ENCODE data around the gene ADARB2. TPM values are rescaled to one million over a fixed set of nuclear protein-coding genes. Genes with fewer than 3 reads are reported as not detected.
"Not testable (repeated sequence)": the region's sequence is repeated elsewhere in the genome, so short reads cannot be mapped to it uniquely, and the experiment has no call there.

ADARB2 gene
- total RNA-seq, 2 experiments from 2014 or later, result 0.63 to 0.99 TPM

DNA sequence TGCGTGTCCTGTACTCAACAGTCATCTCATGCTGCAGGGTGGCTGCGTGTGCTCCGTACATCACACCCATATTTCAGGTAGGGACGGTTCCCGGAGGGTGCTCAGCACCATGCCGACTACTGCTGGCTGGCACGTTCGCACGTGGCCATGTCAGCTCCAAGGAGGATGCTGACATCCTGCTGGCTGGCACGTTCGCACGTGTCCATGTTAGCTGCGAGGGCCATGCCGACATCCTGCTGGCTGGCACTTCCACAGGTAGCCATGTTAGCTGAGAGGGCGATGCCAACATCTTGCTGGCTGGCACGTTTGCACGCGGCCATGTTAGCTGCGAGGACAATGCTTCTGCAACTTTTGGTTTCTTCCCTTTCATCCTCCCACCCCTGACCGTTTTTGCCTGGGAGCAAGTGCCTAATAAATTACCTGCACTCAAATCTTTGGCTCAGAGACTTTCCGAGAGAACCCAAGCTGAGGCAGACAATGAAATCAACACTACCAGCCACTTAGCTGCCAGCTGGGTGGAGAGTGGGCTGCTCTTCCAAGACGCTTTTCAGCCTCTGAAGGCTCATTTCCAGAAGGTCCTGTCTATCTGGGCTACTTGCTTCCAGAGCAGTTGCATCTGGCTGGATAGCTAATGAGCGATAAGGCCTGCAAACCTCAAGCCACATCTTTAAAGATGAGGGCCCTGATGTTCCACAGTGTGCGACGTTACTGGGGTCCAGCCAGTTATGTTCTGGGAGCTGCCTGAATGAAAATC, 576.6 kb downstream of the ADARB2 start:
- H3K27ac Mint-ChIP-seq, result no peak overlapping the region
- H3K9me3 Mint-ChIP-seq (ENCODE audit: insufficient read depth), result no peaks in the 10 kb centered on the region
- H3K4me1 Mint-ChIP-seq (ENCODE audit: low read depth), result no peaks in the 10 kb centered on the region
- POLR2A ChIA-PET, result no interaction called here
- H3K36me3 Mint-ChIP-seq (ENCODE audit: low read depth), result no peaks in the 10 kb centered on the region
- CTCF ChIA-PET, result no interaction called here
- no peak for DNase-seq
- no peak overlapping the region for H3K4me3 Mint-ChIP-seq
- H3K27me3 Mint-ChIP-seq (ENCODE audit: low read depth), result peaks cover 8% of the 10 kb centered on the region
- no peak for ATAC-seq

DNA sequence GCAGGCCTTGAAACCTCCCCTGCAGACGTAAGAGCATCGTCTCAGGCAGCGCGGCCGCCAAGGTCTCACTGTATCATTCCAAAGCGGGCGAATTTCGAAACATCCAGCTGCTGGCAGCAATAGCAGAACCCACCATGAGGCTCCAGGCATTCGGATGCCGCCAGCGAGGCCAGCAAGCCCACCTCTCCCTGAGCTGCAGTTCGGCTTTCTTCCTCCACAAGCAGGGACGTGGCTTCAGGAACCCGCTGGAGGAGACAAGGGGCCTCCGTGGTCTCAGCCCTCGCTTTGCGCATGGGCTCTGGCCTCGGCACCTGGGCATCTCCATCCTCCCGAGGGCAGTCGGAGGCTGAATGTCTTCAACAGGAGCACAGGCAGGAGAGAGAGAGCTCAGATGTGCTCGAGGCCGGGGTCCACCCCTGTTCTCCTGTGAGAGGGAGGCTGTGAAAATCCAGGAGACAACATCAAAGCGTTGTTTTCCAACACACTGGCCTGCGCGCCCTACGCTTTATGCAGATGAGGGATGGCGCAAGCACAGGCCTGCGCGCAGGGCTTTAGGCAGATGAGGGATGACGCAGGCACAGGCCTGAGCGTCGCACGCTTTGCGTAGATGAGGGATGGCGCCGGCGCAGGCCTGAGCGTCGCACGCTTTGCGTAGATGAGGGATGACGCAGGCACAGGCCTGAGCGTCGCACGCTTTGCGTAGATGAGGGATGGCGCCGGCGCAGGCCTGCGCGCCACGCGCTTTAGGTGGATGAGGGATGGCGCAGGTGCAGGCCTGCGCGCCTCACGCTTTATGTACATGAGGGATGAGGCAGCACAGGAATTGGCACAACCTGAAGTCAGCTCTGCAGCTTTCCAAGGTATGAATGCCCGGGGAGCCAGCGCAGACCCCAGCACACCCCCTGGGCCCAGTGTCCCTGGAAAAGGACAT, 577.9 kb downstream of the ADARB2 start:
- H3K9me3 Mint-ChIP-seq (ENCODE audit: insufficient read depth), result no peaks in the 10 kb centered on the region
- DNase-seq, result no peak
- H3K27me3 Mint-ChIP-seq (ENCODE audit: low read depth), result peaks cover 10% of the 10 kb centered on the region
- H3K27ac Mint-ChIP-seq, result peak overlapping the region; percentile 49
- no peaks in the 10 kb centered on the region for H3K36me3 Mint-ChIP-seq (ENCODE audit: low read depth)
- peak; percentile 44 for ATAC-seq
- ChIA-PET POLR2A (no interaction called here), CTCF (no interaction called here)
- peak overlapping the region; percentile 31 for H3K4me3 Mint-ChIP-seq
- H3K4me1 Mint-ChIP-seq (ENCODE audit: low read depth), result peaks cover 4% of the 10 kb centered on the region

DNA sequence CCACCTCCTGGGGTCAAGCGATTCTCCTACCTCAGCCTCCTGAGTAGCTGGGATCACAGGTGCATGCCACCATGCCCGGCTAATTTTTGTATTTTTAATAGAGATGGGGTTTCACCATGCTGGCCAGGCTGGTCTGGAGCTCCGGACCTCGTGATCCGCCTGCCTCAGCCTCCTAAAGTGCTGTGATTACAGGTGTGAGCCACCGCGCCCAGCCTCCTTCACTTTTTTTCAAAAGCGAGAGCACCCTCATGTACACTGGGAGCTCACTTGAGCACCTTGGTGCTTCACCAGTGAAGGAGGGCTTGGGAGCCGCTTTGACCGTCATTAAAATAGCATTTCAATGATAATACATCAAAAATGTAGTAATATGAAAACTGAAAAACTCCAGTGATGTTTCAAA, 578.8 kb downstream of the ADARB2 start:
- H3K27ac Mint-ChIP-seq; POLR2A ChIA-PET; ATAC-seq; DNase-seq; CTCF ChIA-PET; H3K9me3 Mint-ChIP-seq (ENCODE audit: insufficient read depth); H3K4me3 Mint-ChIP-seq; H3K36me3 Mint-ChIP-seq (ENCODE audit: low read depth): not testable (repeated sequence)
- Mint-ChIP-seq H3K4me1 (ENCODE audit: low read depth) (peaks cover 10% of the 10 kb centered on the region), H3K27me3 (ENCODE audit: low read depth) (peaks cover 10% of the 10 kb centered on the region)

- H3K9me3 Mint-ChIP-seq (ENCODE audit: insufficient read depth), result no peaks in the 10 kb centered on the region
- H3K27ac Mint-ChIP-seq, result no peak overlapping the region
- no peak for ATAC-seq
- ChIA-PET CTCF (no interaction called here), POLR2A (no interaction called here)
- no peaks in the 10 kb centered on the region for H3K36me3 Mint-ChIP-seq (ENCODE audit: low read depth)
- peaks cover 12% of the 10 kb centered on the region for H3K4me1 Mint-ChIP-seq (ENCODE audit: low read depth)
- no peak overlapping the region for H3K4me3 Mint-ChIP-seq
- DNase-seq, result no peak
- H3K27me3 Mint-ChIP-seq (ENCODE audit: low read depth), result peaks cover 9% of the 10 kb centered on the region
Observed at GRCh38 chr10:1158066-1158465, 579.3 kb downstream of the ADARB2 start.

DNA sequence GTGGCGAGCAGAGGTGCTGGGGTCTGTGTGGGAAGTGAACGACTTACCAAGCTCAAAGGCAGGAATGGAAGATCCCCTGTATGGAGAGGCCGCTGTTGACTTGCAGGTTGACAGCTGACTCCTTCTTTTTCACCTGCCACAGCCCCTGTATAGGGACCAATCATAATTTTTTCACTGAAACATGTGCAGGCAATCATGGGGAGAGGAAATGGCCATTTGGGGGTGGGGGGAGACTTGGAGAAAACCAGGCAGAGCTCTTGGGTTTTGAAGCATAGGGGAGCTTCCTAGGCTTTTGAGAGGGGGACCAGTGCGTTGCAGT, 579.8 kb downstream of the ADARB2 start:
- ChIA-PET CTCF (no interaction called here), POLR2A (no interaction called here)
- H3K4me3 Mint-ChIP-seq, result no peak overlapping the region

DNA sequence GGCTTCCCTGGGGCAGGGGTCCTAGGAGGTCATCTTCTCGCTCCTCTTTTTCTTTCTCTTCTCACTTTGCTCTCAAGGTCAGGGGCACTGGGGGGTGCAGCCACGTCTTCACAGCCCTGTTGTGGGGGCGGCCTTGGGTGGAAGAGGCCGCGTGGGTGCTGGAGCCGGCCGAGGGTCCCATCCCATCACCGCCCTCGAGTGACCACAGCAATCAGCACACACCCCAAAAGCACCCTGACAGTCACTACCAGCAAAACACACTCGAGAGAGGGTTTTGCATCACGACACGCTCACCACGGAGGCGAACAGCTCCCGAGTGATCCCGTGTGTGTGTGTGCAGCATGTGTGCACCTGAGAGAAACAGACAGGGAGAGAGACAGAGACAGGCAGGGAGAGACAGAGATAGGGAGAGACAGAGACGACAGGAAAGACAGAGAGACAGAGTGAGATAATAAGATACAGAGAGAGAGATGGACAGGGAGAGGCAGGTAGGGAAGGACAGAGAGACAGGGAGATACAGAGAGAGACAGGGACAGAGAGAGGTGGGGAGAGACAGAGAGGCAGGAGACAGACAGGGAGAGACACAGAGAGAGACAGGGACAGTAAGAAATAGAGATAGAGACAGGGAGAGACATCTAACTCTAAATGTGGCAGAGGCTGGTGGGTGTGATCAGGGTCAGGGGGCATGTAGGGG, 580.3 kb downstream of the ADARB2 start:
- CTCF ChIA-PET, result no interaction called here
- no peak for DNase-seq

More for the DNA sequence above, 579.8 kb downstream of the ADARB2 start:
- peaks cover 14% of the 10 kb centered on the region for H3K4me1 Mint-ChIP-seq (ENCODE audit: low read depth)
- no peak for ATAC-seq
- no peak overlapping the region for H3K27ac Mint-ChIP-seq
- H3K9me3 Mint-ChIP-seq (ENCODE audit: insufficient read depth), result no peaks in the 10 kb centered on the region
- H3K36me3 Mint-ChIP-seq (ENCODE audit: low read depth), result no peaks in the 10 kb centered on the region
- DNase-seq, result no peak
- peaks cover 9% of the 10 kb centered on the region for H3K27me3 Mint-ChIP-seq (ENCODE audit: low read depth)

DNA sequence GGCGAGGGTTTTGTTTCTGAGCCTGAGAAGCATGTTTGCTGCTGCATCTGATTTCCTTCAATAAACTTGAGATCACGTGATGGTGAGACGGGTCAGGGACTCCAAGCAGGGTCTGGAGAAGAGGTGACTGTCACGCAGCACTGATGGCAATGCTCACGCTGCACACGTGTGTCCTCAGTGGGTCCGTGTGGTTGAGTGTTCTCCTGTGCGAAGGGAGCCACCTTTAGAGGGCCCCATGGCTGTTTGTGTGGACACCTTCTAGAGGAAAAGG, 580.8 kb downstream of the ADARB2 start:
- Mint-ChIP-seq H3K4me3 (no peak overlapping the region), H3K9me3 (ENCODE audit: insufficient read depth) (no peaks in the 10 kb centered on the region), H3K27ac (no peak overlapping the region), H3K36me3 (ENCODE audit: low read depth) (no peaks in the 10 kb centered on the region), H3K4me1 (ENCODE audit: low read depth) (peaks cover 17% of the 10 kb centered on the region), H3K27me3 (ENCODE audit: low read depth) (peaks cover 7% of the 10 kb centered on the region)
- DNase-seq (peak; percentile 15), ATAC-seq (no peak)
- POLR2A ChIA-PET, result no interaction called here
- CTCF ChIA-PET, result no interaction called here

More for the DNA sequence above, 580.3 kb downstream of the ADARB2 start:
- H3K36me3 Mint-ChIP-seq (ENCODE audit: low read depth), result no peaks in the 10 kb centered on the region
- peaks cover 14% of the 10 kb centered on the region for H3K4me1 Mint-ChIP-seq (ENCODE audit: low read depth)
- POLR2A ChIA-PET, result no interaction called here
- H3K27me3 Mint-ChIP-seq (ENCODE audit: low read depth), result peaks cover 9% of the 10 kb centered on the region
- no peak for ATAC-seq
- no peak overlapping the region for H3K27ac Mint-ChIP-seq
- H3K4me3 Mint-ChIP-seq, result no peak overlapping the region
- H3K9me3 Mint-ChIP-seq (ENCODE audit: insufficient read depth), result no peaks in the 10 kb centered on the region

GRCh38 chr10:1155791-1156615, 581.3 kb downstream of the ADARB2 start:
- Mint-ChIP-seq H3K36me3 (ENCODE audit: low read depth) (no peaks in the 10 kb centered on the region), H3K27me3 (ENCODE audit: low read depth) (peaks cover 7% of the 10 kb centered on the region), H3K9me3 (ENCODE audit: insufficient read depth) (no peaks in the 10 kb centered on the region), H3K4me1 (ENCODE audit: low read depth) (peaks cover 22% of the 10 kb centered on the region), H3K27ac (no peak overlapping the region), H3K4me3 (no peak overlapping the region)
- POLR2A ChIA-PET, result no interaction called here
- CTCF ChIA-PET, result no interaction called here
- no peak for DNase-seq
- no peak for ATAC-seq

DNA sequence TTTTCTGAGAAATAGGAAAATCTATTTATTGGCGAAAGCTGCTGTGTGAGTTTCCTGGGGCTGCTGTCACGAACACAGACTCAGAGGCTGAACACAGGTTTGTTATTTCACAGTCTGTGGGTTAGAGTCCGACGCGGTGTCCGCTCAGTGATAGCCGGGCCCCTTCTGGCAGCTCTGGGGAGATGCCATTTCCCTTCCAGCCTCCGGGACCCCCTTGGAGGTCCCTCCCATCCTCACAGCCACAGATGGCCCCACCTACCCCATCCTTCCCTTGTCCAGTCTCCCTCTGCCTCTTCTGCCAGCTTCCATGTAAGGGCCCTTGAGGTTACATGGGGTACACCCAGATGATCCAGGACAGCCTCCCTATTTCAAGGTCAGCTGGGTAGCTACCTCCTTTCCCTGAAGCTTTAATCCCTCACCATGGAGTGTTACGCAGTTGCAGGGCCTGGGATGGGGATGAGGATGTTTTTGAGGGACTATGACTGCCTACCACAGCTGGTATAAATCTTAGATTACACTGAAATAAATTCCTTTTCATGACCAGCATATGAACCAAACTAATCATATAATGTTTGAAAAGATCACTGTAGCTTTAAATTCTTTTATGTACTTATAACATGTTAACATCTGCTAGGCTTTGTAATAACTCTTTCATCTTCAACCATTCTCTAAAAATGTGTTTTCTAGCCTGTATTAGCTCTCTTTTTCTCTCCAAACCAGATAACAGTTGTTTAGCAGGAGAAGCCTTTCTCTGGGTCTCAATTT, 582.6 kb downstream of the ADARB2 start:
- no peak for DNase-seq
- peaks cover 7% of the 10 kb centered on the region for H3K27me3 Mint-ChIP-seq (ENCODE audit: low read depth)

GRCh38 chr10:1153805-1154351, 583.4 kb downstream of the ADARB2 start:
- peak overlapping the region; percentile 26 for H3K27ac Mint-ChIP-seq
- H3K4me3 Mint-ChIP-seq, result no peak overlapping the region
- no peaks in the 10 kb centered on the region for H3K9me3 Mint-ChIP-seq (ENCODE audit: insufficient read depth)
- POLR2A ChIA-PET, result no interaction called here
- H3K27me3 Mint-ChIP-seq (ENCODE audit: low read depth), result peaks cover 7% of the 10 kb centered on the region
- ATAC-seq, result no peak
- peaks cover 42% of the 10 kb centered on the region for H3K4me1 Mint-ChIP-seq (ENCODE audit: low read depth)
- no peaks in the 10 kb centered on the region for H3K36me3 Mint-ChIP-seq (ENCODE audit: low read depth)
- CTCF ChIA-PET, result no interaction called here
- no peak for DNase-seq

More for the DNA sequence above, 582.6 kb downstream of the ADARB2 start:
- no peak for ATAC-seq
- Mint-ChIP-seq H3K27ac (no peak overlapping the region), H3K36me3 (ENCODE audit: low read depth) (no peaks in the 10 kb centered on the region), H3K4me3 (no peak overlapping the region), H3K9me3 (ENCODE audit: insufficient read depth) (no peaks in the 10 kb centered on the region), H3K4me1 (ENCODE audit: low read depth) (peaks cover 34% of the 10 kb centered on the region)
- ChIA-PET CTCF (no interaction called here), POLR2A (no interaction called here)

DNA sequence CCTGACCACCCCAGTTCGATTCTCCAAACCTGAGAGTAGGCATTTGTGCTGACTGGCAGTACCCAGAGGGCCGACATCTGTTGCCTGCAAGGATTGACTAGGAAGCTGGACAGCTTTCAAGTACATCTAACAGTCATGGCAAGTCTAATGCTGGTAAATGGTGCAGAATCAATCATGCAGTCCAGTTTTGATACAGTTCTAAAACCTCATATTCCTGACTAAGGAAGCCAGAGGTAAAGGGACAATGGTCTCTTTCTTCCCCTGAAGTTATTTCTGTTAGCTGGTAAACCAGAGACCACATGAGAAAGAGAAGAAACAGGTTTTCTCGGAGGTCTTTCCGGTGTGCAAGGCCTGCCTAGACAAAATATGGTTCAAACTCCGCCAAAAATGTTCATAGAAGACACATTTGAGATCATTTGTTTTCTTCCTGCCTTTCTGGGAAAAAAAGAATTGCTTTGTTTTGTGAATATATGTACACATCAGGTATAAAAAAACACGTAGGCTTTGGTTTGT, 584.0 kb downstream of the ADARB2 start:
- Mint-ChIP-seq H3K36me3 (ENCODE audit: low read depth) (no peaks in the 10 kb centered on the region), H3K4me3 (peak overlapping the region; percentile 13), H3K27ac (peak overlapping the region; percentile 26), H3K9me3 (ENCODE audit: insufficient read depth) (no peaks in the 10 kb centered on the region), H3K27me3 (ENCODE audit: low read depth) (peaks cover 7% of the 10 kb centered on the region), H3K4me1 (ENCODE audit: low read depth) (peaks cover 44% of the 10 kb centered on the region)
- POLR2A ChIA-PET, result interaction anchor here (0.9 kb wide), 1 partner anchor 10 kb away, joined by 4 read pairs; no protein-coding TSS in a partner anchor
- DNase-seq (no peak), ATAC-seq (no peak)
- CTCF ChIA-PET, result no interaction called here
